Measurements from ENCODE around the gene CAPN7.

Gene CAPN7

GRCh38 chr3:15294929-15295328, 88.9 kb downstream of the CAPN7 start:
- no peak for DNase-seq (ENCODE audit: low read depth in 2 of 2, low spot score in 1 of 2)

- no peak for DNase-seq (ENCODE audit: low read depth in 2 of 2, low spot score in 1 of 2)
Measured at GRCh38 chr3:15295506-15295905, 89.5 kb downstream of the CAPN7 start.

- DNase-seq (ENCODE audit: low read depth in 2 of 2, low spot score in 1 of 2): no peak
Measured at GRCh38 chr3:15297608-15298350, 91.7 kb downstream of the CAPN7 start.

- DNase-seq (ENCODE audit: low read depth in 2 of 2, low spot score in 1 of 2): no peak
Measured at GRCh38 chr3:15298504-15298903, 92.5 kb downstream of the CAPN7 start.

- no peak for DNase-seq (ENCODE audit: low read depth in 2 of 2, low spot score in 1 of 2)
Measured at GRCh38 chr3:15299036-15299435, 93.0 kb downstream of the CAPN7 start.

- DNase-seq (ENCODE audit: low read depth in 2 of 2, low spot score in 1 of 2): no peak
Measured at GRCh38 chr3:15300323-15301078, 94.5 kb downstream of the CAPN7 start.

GRCh38 chr3:15301761-15302160, 95.7 kb downstream of the CAPN7 start:
- no peak for DNase-seq (ENCODE audit: low read depth in 2 of 2, low spot score in 1 of 2)
